NCI-H1417 treated with DMSO at 0.1 percent for 48 hours (cell line): ENCODE measurements around the gene ALDH5A1.

Source experiments
- DNase-seq: peaks from one replicate; lab custom pipeline; 2025; lab: John Stamatoyannopoulos, UW

ALDH5A1 gene

GRCh38 chr6:24524805-24525204 lies 30.0 kb downstream of the ALDH5A1 start:
- peak; percentile 1 for DNase-seq

DNA sequence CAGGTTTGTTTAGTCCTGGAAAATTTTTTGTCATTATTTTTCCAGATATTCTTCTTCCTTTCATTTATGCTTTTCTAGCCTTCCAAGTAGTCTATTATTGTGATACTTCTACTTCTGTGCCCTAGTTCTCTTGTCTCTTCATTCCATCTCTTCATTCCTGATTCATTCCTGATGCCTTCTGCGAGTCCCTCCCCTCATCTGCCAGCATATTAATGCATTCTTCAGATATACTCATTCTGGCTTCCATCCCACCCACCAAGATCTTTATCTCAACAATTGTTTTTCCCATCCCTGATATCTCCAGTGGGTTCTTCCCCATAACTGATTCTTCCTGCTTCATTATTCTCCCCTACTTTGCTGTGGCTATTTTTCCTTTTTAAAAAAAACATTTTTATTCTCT lies 35.2 kb downstream of the ALDH5A1 start:
- DNase-seq = no peak

- no peak for DNase-seq
These were observed 39.6 kb downstream of the ALDH5A1 start for GRCh38 chr6:24534329-24534728.

GRCh38 chr6:24535210-24535609 lies 40.4 kb downstream of the ALDH5A1 start:
- no peak for DNase-seq

DNA sequence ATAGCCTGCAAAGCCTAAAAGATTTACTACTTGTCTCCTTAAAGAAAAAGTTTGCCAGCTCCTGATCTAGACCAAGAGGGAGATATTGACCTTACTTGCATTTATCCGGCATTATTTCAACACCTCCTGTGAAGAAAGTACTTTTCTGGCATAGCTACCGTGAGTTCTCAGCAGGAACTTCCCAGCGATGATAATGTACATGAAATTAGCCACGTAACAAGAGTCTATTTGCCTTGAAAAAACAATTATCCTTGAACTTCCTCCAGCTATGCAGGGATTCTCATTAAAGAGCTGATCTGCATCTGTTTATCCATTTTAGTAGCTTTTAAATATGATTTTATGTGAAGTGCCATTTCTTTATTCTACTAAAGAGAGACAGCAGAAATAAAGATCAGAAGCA lies 41.7 kb downstream of the ALDH5A1 start:
- peak; percentile 4 for DNase-seq

DNA sequence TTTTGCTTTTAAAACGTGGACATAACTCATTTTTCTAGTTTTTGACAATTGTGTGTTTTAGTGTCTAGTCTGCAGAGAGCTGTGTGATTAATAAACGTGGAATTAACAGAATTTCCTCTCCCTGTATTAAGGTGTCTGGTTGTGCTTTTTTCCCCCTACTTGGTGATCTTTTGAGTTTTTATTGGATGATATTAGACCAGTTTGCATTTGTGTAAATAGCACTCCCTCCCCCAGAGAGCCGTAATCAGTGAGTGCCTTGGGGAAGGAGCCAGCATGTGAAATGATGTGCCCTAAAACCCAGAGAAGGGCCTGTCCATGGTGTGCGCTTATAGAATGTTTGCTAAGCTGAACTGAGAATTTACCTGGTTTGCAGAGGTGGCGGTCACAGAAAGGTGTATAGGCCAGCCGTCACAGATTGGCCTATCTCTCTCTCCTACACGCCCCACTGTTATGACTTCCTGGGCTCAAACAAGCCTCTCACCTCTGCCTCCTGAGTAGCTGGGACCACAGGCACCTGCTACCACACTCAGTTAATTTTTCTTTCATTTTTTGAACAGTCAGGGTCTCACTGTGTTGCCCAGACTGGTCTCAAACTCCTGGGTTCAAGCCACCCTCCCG lies 42.4 kb downstream of the ALDH5A1 start:
- no peak for DNase-seq

- no peak for DNase-seq
These were observed 43.1 kb downstream of the ALDH5A1 start for GRCh38 chr6:24537771-24538385.

DNA sequence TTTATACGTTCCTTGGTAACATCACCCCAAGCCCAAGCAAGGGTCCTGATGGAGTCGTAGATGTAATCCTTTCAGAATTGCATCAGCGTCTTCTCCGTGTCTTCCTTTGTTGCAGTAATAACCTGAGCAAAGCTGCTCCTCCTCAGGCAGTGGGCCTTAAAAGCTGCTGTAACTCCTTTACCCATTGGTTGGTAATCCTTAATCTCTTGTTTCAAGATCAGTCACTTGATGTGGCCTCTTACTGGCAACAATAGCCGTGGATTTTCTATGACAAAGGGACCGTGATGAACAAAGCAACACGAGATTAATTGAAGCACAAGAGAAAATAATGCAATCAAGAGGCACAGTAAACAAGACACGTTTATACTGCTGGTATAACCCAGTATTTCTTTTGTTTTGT lies 44.6 kb downstream of the ALDH5A1 start:
- DNase-seq = no peak

DNA sequence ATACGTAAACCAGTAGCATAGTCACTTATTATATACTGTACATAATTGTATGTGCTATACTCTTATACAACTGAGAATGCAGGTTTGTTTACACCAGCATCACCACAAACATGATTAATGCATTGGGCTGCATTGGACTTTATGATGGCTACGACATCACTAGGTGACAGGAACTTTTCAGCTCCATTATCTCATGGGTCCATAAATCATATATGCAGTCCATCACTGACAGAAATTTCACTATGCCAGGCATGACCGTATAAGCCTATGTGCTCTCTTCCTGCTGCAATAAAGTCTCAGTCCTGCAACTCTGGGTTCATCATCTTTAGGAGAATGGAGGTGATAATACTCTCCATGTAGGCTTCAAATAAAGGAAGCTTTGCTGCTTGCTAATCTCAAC lies 45.4 kb downstream of the ALDH5A1 start:
- no peak for DNase-seq

DNA sequence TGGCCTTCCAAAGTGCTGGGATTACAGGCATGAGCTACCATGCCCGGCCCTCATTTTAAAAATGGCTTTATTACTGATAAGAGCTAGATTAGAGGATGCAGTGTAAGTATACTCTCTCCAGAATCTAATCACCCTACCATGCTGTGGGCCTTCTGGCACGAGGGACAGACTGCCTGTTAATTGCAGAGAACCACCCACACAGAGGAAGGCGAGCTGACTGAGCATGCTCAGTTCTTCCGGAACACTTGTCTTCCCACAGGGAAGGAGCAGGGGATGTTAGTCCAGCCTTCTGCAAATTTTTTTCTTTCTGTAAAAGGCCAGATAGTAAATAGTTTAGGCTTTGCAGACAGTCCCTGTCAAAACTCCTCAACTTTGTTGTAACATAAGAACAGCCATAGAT lies 48.9 kb downstream of the ALDH5A1 start:
- no peak for DNase-seq

DNA sequence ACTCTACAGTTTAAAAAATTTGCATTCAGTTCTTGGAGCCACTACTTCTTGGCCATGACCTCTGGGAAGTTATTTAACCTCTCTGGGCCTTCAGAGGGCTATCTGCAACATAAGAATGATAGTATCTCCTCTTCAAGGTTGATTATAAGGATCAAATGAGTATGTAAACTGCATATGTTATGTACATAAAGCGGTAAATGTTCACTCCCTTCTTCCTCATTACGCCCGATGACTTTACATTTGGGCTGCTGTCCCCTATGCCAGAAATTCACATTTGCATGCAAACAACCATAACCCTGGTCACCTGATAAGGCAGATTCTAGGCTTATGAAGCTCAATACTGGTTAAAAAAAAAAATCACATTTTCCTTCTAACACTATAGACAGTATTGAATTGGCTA lies 50.4 kb downstream of the ALDH5A1 start:
- no peak for DNase-seq

GRCh38 chr6:24545691-24546090 lies 50.9 kb downstream of the ALDH5A1 start:
- no peak for DNase-seq

- no peak for DNase-seq
These were observed 51.7 kb downstream of the ALDH5A1 start for GRCh38 chr6:24546439-24546838.

GRCh38 chr6:24547243-24547642 lies 52.5 kb downstream of the ALDH5A1 start:
- DNase-seq = no peak

DNA sequence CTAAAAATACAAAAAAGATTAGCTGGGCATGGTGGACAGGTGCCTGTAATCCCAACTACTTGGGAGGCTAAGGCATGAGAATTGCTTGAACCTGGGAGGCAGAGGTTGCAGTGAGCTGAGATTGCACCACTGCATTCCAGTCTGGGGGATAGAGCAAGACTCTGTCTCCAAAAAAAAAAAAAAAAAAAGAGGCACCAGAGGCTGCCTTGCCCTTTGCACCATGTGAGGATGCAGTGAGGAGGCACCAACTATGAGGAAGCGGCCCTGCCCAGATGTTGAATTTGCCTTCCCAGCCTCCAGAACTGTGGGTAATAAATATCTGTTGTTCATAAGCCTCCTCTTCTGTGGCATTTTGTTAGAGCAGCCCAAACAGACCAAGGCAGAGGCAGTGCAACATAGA lies 54.4 kb downstream of the ALDH5A1 start:
- no peak for DNase-seq

GRCh38 chr6:24549674-24550353 lies 55.0 kb downstream of the ALDH5A1 start:
- DNase-seq = no peak

DNA sequence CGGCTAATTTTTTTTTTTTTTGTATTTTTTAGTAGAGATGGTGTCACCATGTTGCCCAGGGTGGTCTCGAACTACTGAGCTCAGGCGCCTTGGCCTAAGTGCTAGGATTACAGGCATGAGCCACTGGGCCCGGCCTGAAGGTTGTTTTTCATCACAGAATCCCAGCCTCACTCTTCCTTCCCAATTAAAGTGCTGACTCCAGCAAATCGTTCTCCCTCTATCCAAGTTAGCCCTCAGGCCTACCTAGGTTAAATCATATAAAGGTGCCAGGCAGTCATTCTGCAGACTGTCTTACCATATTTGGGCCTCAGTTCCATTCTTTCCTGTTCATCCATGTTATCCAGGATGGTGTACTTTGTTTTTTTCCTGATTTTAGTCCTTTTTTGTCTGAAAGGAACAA lies 56.4 kb downstream of the ALDH5A1 start:
- no peak for DNase-seq

- no peak for DNase-seq
These were observed 59.7 kb downstream of the ALDH5A1 start for GRCh38 chr6:24554474-24554873.

DNA sequence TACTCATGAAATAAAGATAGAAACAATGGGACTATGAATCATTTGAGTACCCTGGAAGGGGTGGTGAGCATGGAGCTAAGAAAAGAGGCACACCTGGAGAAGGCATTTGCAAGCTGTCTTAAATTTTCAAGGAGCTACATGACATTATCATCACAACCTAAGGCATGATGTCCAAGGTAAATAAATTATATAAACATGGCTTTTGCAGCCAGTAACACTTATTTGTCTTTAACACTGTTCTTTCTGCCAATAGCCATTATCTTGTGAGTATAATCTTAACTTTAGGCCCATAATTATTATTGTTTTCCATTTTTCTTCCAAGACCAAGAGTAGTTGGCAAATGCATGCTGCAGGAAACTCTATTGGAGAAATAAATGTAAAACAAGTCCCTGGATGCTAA lies 63.7 kb downstream of the ALDH5A1 start:
- no peak for DNase-seq

DNA sequence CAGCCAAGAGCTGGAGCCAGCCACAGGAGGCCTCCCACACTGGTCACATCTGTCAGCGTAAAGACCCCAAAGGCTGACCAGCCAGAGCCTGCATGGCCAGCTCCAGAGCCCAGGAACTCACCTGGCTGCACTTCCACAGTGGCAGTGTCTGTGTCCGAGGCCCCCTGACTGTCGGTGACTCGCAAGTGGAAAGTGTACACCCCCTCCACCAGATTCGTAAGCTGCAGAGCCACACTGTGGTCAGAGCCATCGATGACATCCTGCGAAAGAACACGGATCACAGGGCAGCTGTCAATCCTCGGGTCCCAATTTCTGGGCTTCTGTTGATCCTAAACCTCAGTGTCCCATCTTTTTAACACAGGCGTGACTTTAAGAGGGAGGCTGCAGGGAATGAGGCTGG lies 69.3 kb downstream of the ALDH5A1 start:
- DNase-seq = no peak

DNA sequence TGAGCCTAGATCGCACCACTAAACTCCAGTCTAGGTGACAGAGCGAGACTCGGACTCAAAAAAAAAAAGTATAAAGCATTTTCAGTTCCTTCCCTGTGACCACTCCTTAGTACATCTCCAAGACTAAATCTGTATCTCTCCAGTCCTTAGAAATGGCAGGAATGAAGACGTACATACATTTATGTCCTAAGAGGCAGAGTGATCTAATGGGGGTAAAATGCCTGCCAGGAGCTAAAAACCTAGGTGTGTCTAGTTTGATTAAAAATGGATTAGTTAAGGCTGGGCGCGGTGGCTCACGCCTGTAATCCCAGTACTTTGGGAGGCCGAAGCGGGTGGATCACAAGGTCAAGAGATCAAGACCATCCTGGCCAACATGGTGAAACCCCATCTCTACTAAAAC lies 70.4 kb downstream of the ALDH5A1 start:
- DNase-seq = no peak

DNA sequence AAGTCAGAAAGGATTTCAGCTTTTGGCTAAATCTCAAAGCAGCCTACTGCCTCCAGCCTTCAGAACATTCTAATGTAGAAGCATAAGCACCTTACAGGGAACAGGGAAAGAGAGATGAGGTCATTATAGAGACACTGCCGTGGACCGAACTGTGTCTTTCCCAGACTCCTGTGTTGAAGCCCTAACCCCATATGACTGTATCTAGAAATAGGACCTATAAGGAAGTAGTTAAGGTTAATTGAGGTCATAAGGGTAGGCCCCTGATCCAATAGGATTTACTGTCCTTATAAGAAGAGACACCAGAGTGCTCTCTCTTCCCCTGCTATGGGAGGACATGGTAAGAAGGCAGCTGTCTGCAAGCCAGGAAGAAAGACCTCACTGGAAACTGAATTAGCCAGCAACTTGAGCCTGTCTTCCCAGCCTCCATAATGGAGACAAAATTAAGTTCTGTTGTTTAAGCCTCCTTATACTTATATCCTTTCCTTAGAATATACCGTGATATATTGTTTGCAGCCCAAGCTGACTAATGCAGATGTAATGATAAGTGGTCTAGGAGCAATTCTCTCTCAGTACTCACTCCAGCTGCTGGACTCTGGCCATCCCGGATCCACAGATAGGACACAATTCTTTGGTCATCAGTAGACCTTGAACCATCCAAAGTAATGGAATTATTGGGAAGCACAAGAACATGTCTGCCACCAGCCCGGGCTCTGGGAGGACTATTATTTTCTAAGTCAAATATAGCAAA lies 71.4 kb downstream of the ALDH5A1 start:
- DNase-seq = no peak

DNA sequence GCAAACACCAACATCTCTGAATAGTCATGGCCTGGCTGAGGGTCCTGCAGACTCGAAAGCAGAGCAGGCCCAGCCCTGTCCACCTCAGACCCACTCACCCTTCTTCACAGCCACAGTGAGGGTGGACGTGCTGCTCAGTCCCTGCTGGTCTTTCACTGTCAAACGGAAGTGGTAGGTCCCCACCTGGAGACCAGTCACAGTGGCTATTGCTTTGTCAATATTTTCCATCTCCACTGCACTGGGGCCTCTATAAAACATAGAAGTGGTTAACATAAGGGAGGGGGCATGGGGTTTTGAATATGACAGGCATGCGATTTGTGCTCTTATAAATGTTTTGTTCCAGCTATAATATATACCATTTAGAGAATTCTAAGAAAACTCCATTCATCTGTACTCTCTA lies 73.9 kb downstream of the ALDH5A1 start:
- DNase-seq = no peak
